HG02763 (cell line): ENCODE measurements around the gene HNRNPF.
A peak's percentile ranks its signal among the peaks of the same experiment; 100 is the strongest.
"Not testable (repeated sequence)": the region's sequence is repeated elsewhere in the genome, so short reads cannot be mapped to it uniquely, and the experiment has no call there.

ENCODE experiments used
- ATAC-seq: cut with Tn5 transposase; IDR thresholded peaks from one replicate; pipeline ENCODE4 v1.9.1; 2021; ENCODE audit warnings: mild to moderate bottlenecking, moderate library complexity; ENCODE audit not compliant: unreplicated experiment

The HNRNPF gene

GRCh38 chr10:43351301-43351700, 57.7 kb downstream of the HNRNPF start:
- ATAC-seq = no peak

- ATAC-seq = no peak
Observed at GRCh38 chr10:43350686-43351085, 58.3 kb downstream of the HNRNPF start.

- ATAC-seq = no peak
Observed at GRCh38 chr10:43350156-43350555, 58.8 kb downstream of the HNRNPF start.

- ATAC-seq = peak; percentile 100
Observed at GRCh38 chr10:43348511-43349312, 60.3 kb downstream of the HNRNPF start.

GRCh38 chr10:43347997-43348396, 61.0 kb downstream of the HNRNPF start:
- no peak for ATAC-seq

- no peak for ATAC-seq
Observed at GRCh38 chr10:43344051-43344450, 64.9 kb downstream of the HNRNPF start.

GRCh38 chr10:43343126-43343525, 65.9 kb downstream of the HNRNPF start:
- ATAC-seq = no peak

- ATAC-seq = no peak
Observed at GRCh38 chr10:43342279-43343125, 66.5 kb downstream of the HNRNPF start.

- ATAC-seq = no peak
Observed at GRCh38 chr10:43341450-43341849, 67.5 kb downstream of the HNRNPF start.

- ATAC-seq = no peak
Observed at GRCh38 chr10:43340619-43341018, 68.4 kb downstream of the HNRNPF start.

GRCh38 chr10:43340101-43340500, 68.9 kb downstream of the HNRNPF start:
- no peak for ATAC-seq

- no peak for ATAC-seq
Observed at GRCh38 chr10:43339136-43339535, 69.8 kb downstream of the HNRNPF start.

- no peak for ATAC-seq
Observed at GRCh38 chr10:43338117-43338516, 70.9 kb downstream of the HNRNPF start.

- not testable (repeated sequence) for ATAC-seq
Observed at GRCh38 chr10:43337536-43337935, 71.5 kb downstream of the HNRNPF start.

GRCh38 chr10:43336641-43337318, 72.2 kb downstream of the HNRNPF start:
- no peak for ATAC-seq

- ATAC-seq = no peak
Observed at GRCh38 chr10:43336061-43336460, 72.9 kb downstream of the HNRNPF start.
